Lower leg skin (tissue), 3 donors: ENCODE data around the gene MYPOP.

Source experiments
- POLR2A ChIP-seq, 2 donors: fragments of 450-650 bp; IDR thresholded peaks; one replicate each; pipeline ENCODE4 v1.6.1; 2016 to 2017; ENCODE audit warnings: antibody characterized with exemption in 2 of 2, mild to moderate bottlenecking in 1 of 2, moderate library complexity in 1 of 2
- TF ChIP-seq, protein P1 (sequence below), 3 donors: fragments of 450-650 bp; IDR thresholded peaks; one replicate each; pipeline ENCODE4 v1.5.1; 2016; ENCODE audit warnings: antibody characterized with exemption in 3 of 3, mild to moderate bottlenecking in 3 of 3, moderate library complexity in 2 of 3

DNA sequence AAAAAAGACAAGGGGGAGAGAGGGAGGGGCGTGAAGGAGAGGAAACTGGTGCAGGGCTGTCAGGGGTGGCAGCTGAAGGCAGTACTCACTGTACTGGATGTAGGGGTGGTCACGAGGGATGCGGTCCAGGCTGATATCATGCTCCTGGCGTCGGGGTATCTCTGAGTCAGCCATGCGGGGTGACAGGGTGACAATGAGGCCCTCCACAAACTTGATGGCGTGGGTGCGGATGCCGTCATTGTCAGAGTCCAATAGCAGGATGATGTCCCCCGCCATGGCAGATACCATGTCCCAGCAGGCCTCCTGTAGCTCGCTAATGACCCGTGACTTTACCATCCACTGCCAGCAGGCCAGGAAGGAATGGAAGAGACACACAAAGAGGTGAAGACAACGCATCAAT lies 54.8 kb downstream of the MYPOP start:
- TF ChIP-seq, protein P1, sequence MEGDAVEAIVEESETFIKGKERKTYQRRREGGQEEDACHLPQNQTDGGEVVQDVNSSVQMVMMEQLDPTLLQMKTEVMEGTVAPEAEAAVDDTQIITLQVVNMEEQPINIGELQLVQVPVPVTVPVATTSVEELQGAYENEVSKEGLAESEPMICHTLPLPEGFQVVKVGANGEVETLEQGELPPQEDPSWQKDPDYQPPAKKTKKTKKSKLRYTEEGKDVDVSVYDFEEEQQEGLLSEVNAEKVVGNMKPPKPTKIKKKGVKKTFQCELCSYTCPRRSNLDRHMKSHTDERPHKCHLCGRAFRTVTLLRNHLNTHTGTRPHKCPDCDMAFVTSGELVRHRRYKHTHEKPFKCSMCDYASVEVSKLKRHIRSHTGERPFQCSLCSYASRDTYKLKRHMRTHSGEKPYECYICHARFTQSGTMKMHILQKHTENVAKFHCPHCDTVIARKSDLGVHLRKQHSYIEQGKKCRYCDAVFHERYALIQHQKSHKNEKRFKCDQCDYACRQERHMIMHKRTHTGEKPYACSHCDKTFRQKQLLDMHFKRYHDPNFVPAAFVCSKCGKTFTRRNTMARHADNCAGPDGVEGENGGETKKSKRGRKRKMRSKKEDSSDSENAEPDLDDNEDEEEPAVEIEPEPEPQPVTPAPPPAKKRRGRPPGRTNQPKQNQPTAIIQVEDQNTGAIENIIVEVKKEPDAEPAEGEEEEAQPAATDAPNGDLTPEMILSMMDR (IDR thresholded peaks at IDR 0.05), result no peak
- TF ChIP-seq POLR2A (IDR thresholded peaks at IDR 0.05), result no peak
